Endothelial cell of umbilical vein (primary cell): ENCODE data around the gene SARNP. TPM values are rescaled to one million over a fixed set of nuclear protein-coding genes. Genes with fewer than 3 reads are reported as not detected.

ENCODE experiments used
- BruUV-seq: library from RNA; stranded (reverse); fragments of 400-500 nt; replicated peaks from 2 replicates; lab custom pipeline; 2021; lab: Mats Ljungman, UMichigan
- CTCF ChIA-PET: fragments of 300-600, 350-600 bp; sonication (Branson Sonifier 250); formaldehyde crosslinking; loops from one replicate; lab custom pipeline; 2021; ENCODE audit warnings: antibody characterized with exemption, inconsistent platforms; lab: Charles Lee
- POLR2A ChIA-PET: fragments of 300-600, 350-600 bp; sonication (Branson Sonifier 250); formaldehyde crosslinking; loops from one replicate; lab custom pipeline; 2021; ENCODE audit warnings: antibody characterized with exemption, inconsistent platforms; lab: Charles Lee
- DNase-seq: peaks from one replicate; pipeline ENCODE4 v3.0.0-alpha.2; 2011; ENCODE audit warnings: low read depth, low spot score
- FAIRE-seq: peaks from 2 replicates; lab custom pipeline; 2011; peaks lifted over from hg19 to GRCh38; lab: Jason Lieb, UNC
- H2AFZ ChIP-seq: 2 replicates; pipeline ENCODE4 v1.6.0; 2012; ENCODE audit warnings: low read depth, low read length, control low read depth, inconsistent platforms
- H3K27ac ChIP-seq: 2 replicates; pipeline ENCODE4 v1.5.1; 2011; ENCODE audit warnings: low read depth, mild to moderate bottlenecking, control low read depth, low read length, moderate library complexity; ENCODE audit not compliant: insufficient read depth
- H3K27me3 ChIP-seq, 2 experiments: 2 replicates each; pipeline versions ENCODE4 v1.6.0 to v1.6.1; 2011; ENCODE audit warnings: low read length in 2 of 2, mixed read lengths in 1 of 2; ENCODE audit not compliant: control insufficient read depth in 2 of 2, insufficient read depth in 2 of 2
- H3K36me3 ChIP-seq, 2 experiments: 2 replicates in 1 of 2; 3 replicates in 1 of 2; pipeline ENCODE4 v1.5.1; 2011; ENCODE audit warnings: low read length in 2 of 2, mild to moderate bottlenecking in 1 of 2, moderate library complexity in 1 of 2; ENCODE audit not compliant: control insufficient read depth in 2 of 2, insufficient read depth in 2 of 2; ENCODE audit errors: extremely low read depth in 1 of 2
- H3K4me1 ChIP-seq: 3 replicates; pipeline ENCODE4 v1.5.1; 2011; ENCODE audit warnings: mild to moderate bottlenecking, low read length; ENCODE audit not compliant: control insufficient read depth, insufficient read depth; ENCODE audit errors: extremely low read depth
- H3K4me2 ChIP-seq: 2 replicates; pipeline ENCODE4 v1.6.1; 2011; ENCODE audit warnings: low read length, control low read depth, mixed read lengths; ENCODE audit not compliant: insufficient read depth
- H3K4me3 ChIP-seq, 3 experiments: fragments of 200-600 bp in 1 of 3; sonication (generic), shearing (Covaris generic) in 1 of 3; replicated peaks in 1 of 3; 2 replicates each; pipeline ENCODE4 v1.5.1; 2011 to 2016; ENCODE audit warnings: control low read depth in 3 of 3, low read length in 3 of 3, mild to moderate bottlenecking in 2 of 3, inconsistent platforms in 1 of 3, low read depth in 1 of 3, moderate library complexity in 1 of 3; ENCODE audit not compliant: insufficient read depth in 1 of 3
- H3K79me2 ChIP-seq: 2 replicates; pipeline ENCODE4 v1.6.0; 2012; ENCODE audit warnings: low read length, inconsistent platforms; ENCODE audit not compliant: control insufficient read depth, insufficient read depth
- H3K9ac ChIP-seq: replicated peaks from 2 replicates; pipeline ENCODE3; 2011; ENCODE audit warnings: low read length, control low read depth; ENCODE audit not compliant: insufficient read depth; ENCODE audit errors: extremely low read depth
- H3K9me1 ChIP-seq: replicated peaks from 3 replicates; pipeline ENCODE4 v1.6.0; 2011; ENCODE audit warnings: mild to moderate bottlenecking, low read length; ENCODE audit not compliant: control insufficient read depth, insufficient read depth; ENCODE audit errors: extremely low read depth
- H3K9me3 ChIP-seq: replicated peaks from 2 replicates; pipeline ENCODE4 v1.5.1; 2012; ENCODE audit warnings: low read length, inconsistent platforms; ENCODE audit not compliant: control insufficient read depth, insufficient read depth
- H4K20me1 ChIP-seq: replicated peaks from 2 replicates; pipeline ENCODE3; 2011; ENCODE audit warnings: mild to moderate bottlenecking, low read length; ENCODE audit not compliant: control insufficient read depth, insufficient read depth; ENCODE audit errors: extremely low read depth
- CTCF ChIP-seq, 2 donors: IDR thresholded peaks; 1 replicate in 1 of 2; 2 replicates in 1 of 2; pipeline ENCODE4 v1.5.1; 2011; ENCODE audit warnings: low read length in 2 of 2, mild to moderate bottlenecking in 2 of 2, moderate library complexity in 2 of 2, control low read depth in 1 of 2, inconsistent platforms in 1 of 2, low read depth in 1 of 2; ENCODE audit not compliant: insufficient read depth in 1 of 2; ENCODE audit errors: extremely low read depth in 1 of 2
- EZH2 ChIP-seq: IDR thresholded peaks from 2 replicates; pipeline ENCODE4 v1.6.1; 2012; ENCODE audit warnings: borderline replicate concordance, low read depth, mild to moderate bottlenecking, moderate library complexity, low read length, inconsistent platforms; ENCODE audit not compliant: severe bottlenecking
- FOS ChIP-seq: IDR thresholded peaks from 2 replicates; pipeline ENCODE4 v1.6.1; 2011; ENCODE audit warnings: mild to moderate bottlenecking, low read length, moderate library complexity, borderline replicate concordance; ENCODE audit not compliant: insufficient read depth
- JUN ChIP-seq: IDR thresholded peaks from 2 replicates; pipeline ENCODE4 v1.6.1; 2011; ENCODE audit warnings: borderline replicate concordance, low read depth; ENCODE audit not compliant: insufficient read length, insufficient read depth
- MAX ChIP-seq: IDR thresholded peaks from 2 replicates; pipeline ENCODE4 v1.6.1; 2011; ENCODE audit not compliant: insufficient read depth, insufficient read length
- MYC ChIP-seq: IDR thresholded peaks from one replicate; pipeline ENCODE4 v1.6.1; 2011; ENCODE audit warnings: mild to moderate bottlenecking, low read depth, low read length
- POLR2A ChIP-seq: IDR thresholded peaks from 2 replicates; pipeline ENCODE4 v1.6.1; 2012; ENCODE audit warnings: low read depth, mild to moderate bottlenecking, control low read depth, low read length
- POLR2AphosphoS5 ChIP-seq: IDR thresholded peaks from 2 replicates; pipeline ENCODE4 v1.6.1; 2012; ENCODE audit warnings: low read depth, mild to moderate bottlenecking, control low read depth, low read length, moderate library complexity; ENCODE audit not compliant: insufficient read depth
- dilution Hi-C: fragments of 300-500 bp; cut with MboI; formaldehyde crosslinking; loops from one replicate; pipeline ENCODE4 v1.15.0; 2019; ENCODE audit warnings: low sequenced_read_pairs; ENCODE audit not compliant: extremely low pct_ligation_motif_present
- intact Hi-C: fragments of 100-400 bp; cut with micrococcal nuclease; formaldehyde crosslinking; loops from one replicate; pipeline ENCODE4 v1.10.0; 2022
- polyA plus RNA-seq, 4 experiments: library from polyadenylated mRNA; depleted of rRNA in 3 of 4; stranded (reverse) in 3 of 4; unstranded in 1 of 4; fragments of >200 nt; gene quantifications; 2 replicates each; pipeline versions ENCODE4 v1.2.1 to v1.2.3, GENCODE V29; 2011 to 2012; ENCODE audit warnings: missing spikeins in 1 of 4
- total RNA-seq: library from RNA; stranded (reverse); gene quantifications from 2 replicates; pipeline ENCODE4 v1.2.3, GENCODE V29; 2021

Gene SARNP
- total and polyA plus RNA-seq, 2 donors (not counting 3 experiments of a cell fraction or from before 2014, with no cell fraction given): 88.1 to 101 TPM

GRCh38 chr12:55718624-55719275 is 98.8 kb downstream of the SARNP start:
- CTCF ChIA-PET: interaction anchor here (1.0 to 11.1 kb wide), 4 partner anchors 18 to 530 kb away, joined by 3 to 151 read pairs (median 26); no protein-coding TSS in a partner anchor

More at GRCh38 chr12:55718624-55719275, 98.8 kb downstream of the SARNP start:
- H4K20me1 ChIP-seq: no peaks in the 10 kb centered on the region
- H3K36me3 ChIP-seq: peaks cover 2% of the 10 kb centered on the region in 2 experiments
- H3K4me3 ChIP-seq: no peak overlapping the region
- dilution Hi-C loops (no loop called here), intact Hi-C loops (no loop called here)
- H3K27me3 ChIP-seq: no peaks in the 10 kb centered on the region
- peaks cover 28% of the 10 kb centered on the region for H3K4me1 ChIP-seq
- TF ChIP-seq POLR2A (no peak), JUN (no peak), CTCF (IDR thresholded peaks at IDR 0.05; ENCODE audit: extremely low read depth in 1 of 2, insufficient read depth in 1 of 2, low read depth in 1 of 2, low read length in 2 of 2) (no peak), MYC (no peak), FOS (no peak), EZH2 (no peak), POLR2AphosphoS5 (no peak), MAX (no peak)
- no TSS peak for BruUV-seq
- H3K4me2 ChIP-seq: no peak overlapping the region
- H3K9me1 ChIP-seq: no peaks in the 10 kb centered on the region
- no peak for FAIRE-seq
- no peak overlapping the region for H3K27ac ChIP-seq
- no peak for DNase-seq
- no peaks in the 10 kb centered on the region for H3K9me3 ChIP-seq
- no peak overlapping the region for H3K9ac ChIP-seq
- no peaks in the 10 kb centered on the region for H3K79me2 ChIP-seq
- POLR2A ChIA-PET: no interaction called here
- no peak overlapping the region for H2AFZ ChIP-seq
